ENCODE results near the gene TMPRSS9.

- TF ChIP-seq CTCF (IDR thresholded peaks at IDR 0.05), result no peak
- TF ChIP-seq ZFX (IDR thresholded peaks at IDR 0.05; ENCODE audit: borderline replicate concordance), result no peak
These were observed 95.9 kb downstream of the TMPRSS9 start for GRCh38 chr19:2455851-2456570.

Data from 22Rv1 (cell line).